Fibroblast of the aortic adventitia (primary cell): ENCODE data around the gene LGALS16. TPM values are rescaled to one million over a fixed set of nuclear protein-coding genes. Genes with fewer than 3 reads are reported as not detected.

ENCODE experiments used
- DNase-seq: peaks from one replicate; pipeline ENCODE4 v3.0.0-alpha.2; 2010; ENCODE audit warnings: low read depth
- H3K4me3 ChIP-seq: 2 replicates; pipeline ENCODE4 v1.5.1; 2011; ENCODE audit warnings: low read depth, mild to moderate bottlenecking, control low read depth, low read length, moderate library complexity
- total RNA-seq: library from RNA; depleted of rRNA; stranded (reverse); fragments of >200 nt; gene quantifications from 2 replicates; pipeline ENCODE4 v1.2.3, GENCODE V29; 2012; ENCODE audit warnings: low replicate concordance
- TF ChIP-seq, protein P1 (sequence below): IDR thresholded peaks from 2 replicates; pipeline ENCODE4 v1.5.1; 2011; ENCODE audit warnings: mild to moderate bottlenecking, low read length, control low read depth, inconsistent platforms; ENCODE audit not compliant: insufficient read depth

LGALS16 gene
- total RNA-seq, 1 donor = not detected

DNA sequence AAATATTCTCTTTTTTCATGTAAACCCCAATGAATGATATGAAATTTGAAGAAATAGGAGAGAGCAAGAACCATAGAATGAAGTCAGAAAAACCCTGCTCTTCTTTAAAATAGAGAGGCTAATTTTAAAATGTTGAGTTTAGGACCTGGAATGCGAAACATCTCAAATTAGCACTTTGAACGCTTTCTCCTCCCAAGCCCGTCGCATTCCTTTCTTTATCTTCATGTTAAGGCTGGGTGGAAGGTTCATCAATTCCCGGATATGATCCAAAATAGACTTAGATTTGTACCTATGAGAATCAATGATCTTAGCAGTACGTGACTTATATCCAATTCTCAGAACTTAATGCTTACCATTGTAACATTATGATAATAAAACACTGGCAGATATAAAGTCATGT lies 24.1 kb upstream of the LGALS16 start:
- TF ChIP-seq, protein P1, sequence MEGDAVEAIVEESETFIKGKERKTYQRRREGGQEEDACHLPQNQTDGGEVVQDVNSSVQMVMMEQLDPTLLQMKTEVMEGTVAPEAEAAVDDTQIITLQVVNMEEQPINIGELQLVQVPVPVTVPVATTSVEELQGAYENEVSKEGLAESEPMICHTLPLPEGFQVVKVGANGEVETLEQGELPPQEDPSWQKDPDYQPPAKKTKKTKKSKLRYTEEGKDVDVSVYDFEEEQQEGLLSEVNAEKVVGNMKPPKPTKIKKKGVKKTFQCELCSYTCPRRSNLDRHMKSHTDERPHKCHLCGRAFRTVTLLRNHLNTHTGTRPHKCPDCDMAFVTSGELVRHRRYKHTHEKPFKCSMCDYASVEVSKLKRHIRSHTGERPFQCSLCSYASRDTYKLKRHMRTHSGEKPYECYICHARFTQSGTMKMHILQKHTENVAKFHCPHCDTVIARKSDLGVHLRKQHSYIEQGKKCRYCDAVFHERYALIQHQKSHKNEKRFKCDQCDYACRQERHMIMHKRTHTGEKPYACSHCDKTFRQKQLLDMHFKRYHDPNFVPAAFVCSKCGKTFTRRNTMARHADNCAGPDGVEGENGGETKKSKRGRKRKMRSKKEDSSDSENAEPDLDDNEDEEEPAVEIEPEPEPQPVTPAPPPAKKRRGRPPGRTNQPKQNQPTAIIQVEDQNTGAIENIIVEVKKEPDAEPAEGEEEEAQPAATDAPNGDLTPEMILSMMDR = no peak
- H3K4me3 ChIP-seq = no peak overlapping the region
- DNase-seq = no peak

DNA sequence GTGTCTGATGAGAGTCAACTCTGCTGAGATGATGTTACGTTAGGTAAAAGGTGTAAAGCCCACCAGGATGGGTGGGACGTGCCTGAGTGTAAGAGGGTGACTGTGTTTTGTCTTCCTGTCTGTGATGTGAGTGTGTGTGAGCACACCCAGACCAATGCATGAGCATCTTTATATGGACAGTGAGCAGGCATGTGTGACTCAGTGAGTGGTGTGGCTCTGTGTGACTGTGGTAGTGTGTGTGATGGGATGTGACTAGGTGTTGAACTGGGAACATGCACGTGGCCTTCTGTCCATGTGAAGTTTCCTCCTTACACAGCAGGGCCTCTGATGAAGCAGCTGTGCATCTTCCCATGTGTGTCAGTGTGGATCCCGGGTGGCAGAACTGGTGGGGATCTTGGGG lies 17.8 kb upstream of the LGALS16 start:
- no peak overlapping the region for H3K4me3 ChIP-seq
- DNase-seq = no peak
- TF ChIP-seq, protein P1 = no peak

DNA sequence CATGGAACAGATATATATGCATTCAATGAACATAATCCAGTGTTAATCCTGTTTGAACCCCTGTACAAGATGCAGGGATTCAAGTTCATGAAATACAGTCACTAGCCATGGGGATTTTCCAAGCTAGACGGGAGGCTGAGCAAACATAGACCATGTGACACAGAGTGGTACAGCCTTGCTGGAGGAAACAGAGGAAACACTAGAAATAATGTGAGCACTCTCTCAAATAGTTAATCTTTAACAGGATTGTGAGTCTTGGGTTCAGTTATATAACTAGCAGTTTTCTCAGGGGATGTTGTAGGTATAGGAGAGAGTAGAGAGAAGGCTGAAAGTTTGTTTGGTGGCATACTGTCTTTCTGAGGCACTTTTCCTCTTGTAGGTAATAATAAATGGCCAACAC lies 13.9 kb upstream of the LGALS16 start:
- no peak for DNase-seq
- no peak overlapping the region for H3K4me3 ChIP-seq
- TF ChIP-seq, protein P1 = no peak

DNA sequence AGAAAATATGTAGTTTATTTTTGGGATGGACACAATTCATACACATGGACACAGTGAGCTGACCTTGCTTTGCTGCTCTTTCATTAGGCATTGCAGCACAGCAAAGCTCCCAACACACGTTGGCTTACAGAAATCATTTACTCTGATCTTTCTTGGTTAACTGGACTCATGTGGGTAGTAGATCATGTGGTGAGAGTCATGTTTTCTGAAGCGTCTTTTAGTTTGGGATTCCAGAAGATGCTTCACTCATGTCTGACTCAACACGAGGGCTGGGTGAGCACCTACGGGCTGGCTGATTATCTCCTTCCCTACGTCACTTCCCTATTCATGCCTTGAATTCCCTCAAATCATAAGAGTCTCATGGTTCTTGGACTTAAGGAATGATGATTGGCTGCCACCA lies 12.1 kb upstream of the LGALS16 start:
- TF ChIP-seq, protein P1 = no peak
- no peak overlapping the region for H3K4me3 ChIP-seq
- no peak for DNase-seq

DNA sequence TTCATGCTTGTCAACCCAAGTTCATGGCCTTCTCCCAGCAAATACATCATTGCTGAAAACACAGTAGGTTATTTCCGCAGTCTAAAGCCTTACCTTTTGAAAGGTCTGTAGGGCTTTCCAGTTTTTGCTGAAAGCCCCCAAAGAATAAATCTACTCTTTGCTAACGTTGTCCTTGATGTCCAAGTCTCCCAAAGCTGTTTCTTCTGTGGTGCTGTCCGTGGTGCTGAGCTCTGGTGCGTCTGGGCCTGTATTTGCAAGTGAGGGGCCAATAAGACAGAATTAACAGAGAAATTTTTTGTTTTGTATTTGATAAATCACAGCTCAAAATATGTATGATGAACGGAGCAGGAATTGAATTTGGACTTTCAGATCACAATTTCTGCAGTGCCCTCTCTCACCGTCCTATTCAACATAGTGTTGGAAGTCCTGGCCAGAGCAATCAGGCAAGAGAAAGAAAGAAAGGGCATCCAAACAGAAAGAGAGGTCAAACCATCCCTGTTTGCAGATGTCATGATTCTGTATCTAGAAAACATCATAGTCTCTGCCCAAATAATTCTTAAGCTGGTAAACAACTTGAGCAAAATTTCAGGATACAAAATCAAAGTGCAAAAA lies 9.8 kb upstream of the LGALS16 start:
- peak; percentile 29 for DNase-seq
- no peak overlapping the region for H3K4me3 ChIP-seq
- TF ChIP-seq, protein P1 = no peak

DNA sequence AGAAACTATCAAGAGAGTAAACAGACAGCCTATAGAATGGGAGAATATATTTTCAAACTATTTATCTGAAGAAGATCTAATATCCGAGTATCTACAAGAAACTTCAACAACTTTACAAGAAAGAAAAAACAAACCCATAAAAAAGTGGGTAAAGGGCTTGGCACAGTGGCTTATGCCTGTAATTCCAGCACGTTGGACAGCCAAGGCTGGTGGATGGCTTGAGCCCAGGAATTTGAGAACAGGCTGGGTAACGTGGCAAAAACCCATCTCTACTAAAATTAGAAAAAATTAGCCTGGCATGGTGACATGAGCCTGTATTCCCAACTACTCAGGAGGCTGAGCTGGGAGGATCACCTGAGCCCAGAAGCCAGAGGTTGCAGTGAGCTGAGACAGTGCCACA lies 7.8 kb upstream of the LGALS16 start:
- H3K4me3 ChIP-seq = no peak overlapping the region
- no peak for DNase-seq
- TF ChIP-seq, protein P1 = no peak

DNA sequence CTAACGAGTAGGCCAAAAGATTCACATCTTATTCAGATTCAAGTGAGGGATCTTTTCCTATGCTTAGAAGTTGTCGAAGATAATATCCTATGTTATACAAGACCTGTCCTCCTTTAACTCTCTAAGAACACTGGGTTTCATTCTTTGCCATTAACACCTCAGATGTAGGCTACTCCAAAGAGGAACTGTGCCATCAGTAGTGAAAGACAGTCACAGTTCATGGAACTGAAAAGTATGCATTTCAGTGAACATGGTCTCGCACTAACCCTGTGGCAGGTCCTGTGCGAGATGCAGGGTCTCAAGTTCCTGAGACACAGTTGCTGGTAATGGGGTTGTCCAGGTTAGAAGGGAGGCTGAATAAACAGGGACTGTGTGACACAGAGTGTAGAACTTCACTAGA lies 4.1 kb downstream of the LGALS16 start:
- TF ChIP-seq, protein P1 = no peak
- no peak for DNase-seq
- no peak overlapping the region for H3K4me3 ChIP-seq
